Karpas-422 (cell line): ENCODE measurements around the gene FKTN. TPM values are rescaled to one million over a fixed set of nuclear protein-coding genes. Genes with fewer than 3 reads are reported as not detected.
"Not testable (repeated sequence)": the region's sequence is repeated elsewhere in the genome, so short reads cannot be mapped to it uniquely, and the experiment has no call there.

Experiments
- DNase-seq: peaks from one replicate; pipeline ENCODE4 v3.0.0-alpha.2; 2015
- H2AFZ ChIP-seq: fragments of 200-600 bp; sonication (generic); 2 replicates; pipeline ENCODE4 v1.6.1; 2014; ENCODE audit warnings: antibody characterized with exemption, low read length, mixed read lengths
- H3K27ac ChIP-seq: fragments of 200-600 bp; sonication (generic); 2 replicates; pipeline ENCODE4 v1.5.1; 2014; ENCODE audit warnings: mild to moderate bottlenecking, low read length, moderate library complexity
- H3K27me3 ChIP-seq: fragments of 200-600 bp; sonication (generic); 2 replicates; pipeline ENCODE4 v1.6.1; 2014; ENCODE audit warnings: low read length, mixed read lengths
- H3K36me3 ChIP-seq: fragments of 200-600 bp; sonication (generic); 2 replicates; pipeline ENCODE4 v1.6.1; 2014; ENCODE audit warnings: low read length, mixed read lengths; ENCODE audit not compliant: insufficient read depth
- H3K4me1 ChIP-seq: fragments of 200-600 bp; sonication (generic); 2 replicates; pipeline ENCODE4 v1.6.1; 2014; ENCODE audit warnings: mild to moderate bottlenecking, low read length, mixed read lengths
- H3K4me2 ChIP-seq: fragments of 200-600 bp; sonication (generic); 2 replicates; pipeline ENCODE4 v1.6.1; 2014; ENCODE audit warnings: low read length, low read depth, mild to moderate bottlenecking; ENCODE audit not compliant: poor library complexity, severe bottlenecking
- H3K4me3 ChIP-seq: fragments of 200-600 bp; sonication (generic); 2 replicates; pipeline ENCODE4 v1.5.1; 2014; ENCODE audit warnings: mild to moderate bottlenecking, antibody characterized with exemption, low read length, mixed read lengths
- H3K79me2 ChIP-seq: fragments of 200-600 bp; sonication (generic); 2 replicates; pipeline ENCODE4 v1.6.1; 2014; ENCODE audit warnings: mild to moderate bottlenecking, low read length, mixed read lengths
- H3K9ac ChIP-seq: fragments of 200-600 bp; sonication (generic); 2 replicates; pipeline ENCODE4 v1.6.0; 2014; ENCODE audit warnings: low read length
- H3K9me2 ChIP-seq: fragments of 200-600 bp; sonication (generic), shearing (Covaris generic); replicated peaks from 2 replicates; pipeline ENCODE4 v1.6.0; 2014; ENCODE audit warnings: mild to moderate bottlenecking, low read length, moderate library complexity; ENCODE audit not compliant: insufficient read depth
- H3K9me3 ChIP-seq: fragments of 300-700, 200-600 bp; sonication (generic); 2 replicates; pipeline ENCODE4 v1.6.1; 2014; ENCODE audit warnings: low read length, mixed read lengths
- H4K20me1 ChIP-seq: fragments of 200-600 bp; sonication (generic); 2 replicates; pipeline ENCODE4 v1.6.1; 2014; ENCODE audit warnings: mild to moderate bottlenecking, antibody characterized with exemption, low read length, low read depth; ENCODE audit not compliant: insufficient read depth
- total RNA-seq: library from RNA; depleted of rRNA; stranded (reverse); fragments of >200 nt; shearing (Covaris generic); gene quantifications from 2 replicates; pipeline ENCODE4 v1.2.3, GENCODE V29; 2014; ENCODE audit warnings: low replicate concordance

The FKTN gene
- total RNA-seq, 1 experiment from 2014 or later: 22.0 TPM

DNA sequence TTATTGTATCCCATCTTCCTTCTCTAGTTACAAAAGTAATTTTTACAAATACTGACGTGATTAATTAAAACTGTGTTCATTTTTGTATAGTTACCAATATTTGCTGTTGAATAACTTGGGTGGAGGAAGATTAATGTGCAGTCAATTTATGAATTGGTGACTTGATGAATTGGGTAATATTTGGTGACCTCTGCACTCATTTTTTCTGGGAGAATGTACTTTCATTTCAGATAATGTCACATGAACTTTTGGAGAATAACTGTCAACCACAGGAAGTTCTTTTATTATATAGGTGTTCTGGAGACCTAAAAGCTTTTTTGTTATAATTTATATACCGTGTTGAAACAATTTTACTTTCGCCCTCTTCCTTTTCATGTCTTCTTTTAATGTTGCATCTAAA is 26.4 kb upstream of the FKTN start:
- DNase-seq: no peak
- peaks cover 23% of the 10 kb centered on the region for H3K4me1 ChIP-seq
- H3K27me3 ChIP-seq: no peaks in the 10 kb centered on the region
- H3K4me2 ChIP-seq: no peak overlapping the region
- H3K9me2 ChIP-seq: no peaks in the 10 kb centered on the region
- H3K36me3 ChIP-seq: no peaks in the 10 kb centered on the region
- H3K4me3 ChIP-seq: no peak overlapping the region
- H3K9me3 ChIP-seq: no peaks in the 10 kb centered on the region
- no peak overlapping the region for H2AFZ ChIP-seq
- H3K27ac ChIP-seq: no peak overlapping the region
- no peaks in the 10 kb centered on the region for H4K20me1 ChIP-seq
- no peak overlapping the region for H3K9ac ChIP-seq
- no peaks in the 10 kb centered on the region for H3K79me2 ChIP-seq

DNA sequence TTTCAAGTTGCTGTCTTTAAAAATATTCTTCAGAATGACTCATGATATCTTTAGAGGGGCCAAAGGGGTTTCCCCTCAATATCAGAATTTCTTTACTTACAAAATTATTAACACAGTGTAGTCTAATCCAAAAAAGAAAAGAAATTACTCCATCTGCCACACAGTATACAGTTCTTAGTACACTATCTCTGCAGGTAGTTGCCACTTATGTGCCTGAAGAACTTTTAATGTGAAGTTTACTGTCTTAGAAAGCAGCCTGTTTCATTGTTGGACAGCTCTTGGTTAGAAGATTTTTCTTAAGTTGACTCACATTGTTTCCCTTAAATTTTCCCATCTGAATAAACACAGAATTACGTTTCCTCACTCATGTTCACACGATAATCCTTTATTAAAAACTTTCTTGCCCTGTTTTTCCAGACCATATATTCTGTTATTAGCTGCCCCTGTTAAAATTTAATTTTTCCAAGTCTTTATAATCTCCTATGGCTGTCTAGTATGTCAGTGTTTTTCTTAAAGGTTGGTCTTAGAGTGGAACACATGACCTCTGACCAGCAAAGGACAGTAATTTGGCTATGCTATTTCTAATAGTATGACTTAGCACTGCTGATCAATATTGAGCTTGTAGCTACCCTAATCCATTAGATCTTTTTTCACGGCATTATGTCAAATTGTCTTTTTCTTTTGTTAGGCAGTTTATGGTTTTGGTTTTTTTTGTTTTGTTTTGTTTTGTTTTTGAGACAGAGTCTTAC is 21.8 kb upstream of the FKTN start:
- no peaks in the 10 kb centered on the region for H3K27me3 ChIP-seq
- H2AFZ ChIP-seq: no peak overlapping the region
- no peaks in the 10 kb centered on the region for H4K20me1 ChIP-seq
- no peak overlapping the region for H3K4me3 ChIP-seq
- no peaks in the 10 kb centered on the region for H3K36me3 ChIP-seq
- no peaks in the 10 kb centered on the region for H3K79me2 ChIP-seq
- no peak overlapping the region for H3K4me2 ChIP-seq
- no peak for DNase-seq
- no peaks in the 10 kb centered on the region for H3K9me2 ChIP-seq
- H3K9ac ChIP-seq: no peak overlapping the region
- peaks cover 18% of the 10 kb centered on the region for H3K4me1 ChIP-seq
- no peaks in the 10 kb centered on the region for H3K9me3 ChIP-seq
- no peak overlapping the region for H3K27ac ChIP-seq

GRCh38 chr9:105539452-105539851 is 18.5 kb upstream of the FKTN start:
- no peaks in the 10 kb centered on the region for H3K79me2 ChIP-seq

DNA sequence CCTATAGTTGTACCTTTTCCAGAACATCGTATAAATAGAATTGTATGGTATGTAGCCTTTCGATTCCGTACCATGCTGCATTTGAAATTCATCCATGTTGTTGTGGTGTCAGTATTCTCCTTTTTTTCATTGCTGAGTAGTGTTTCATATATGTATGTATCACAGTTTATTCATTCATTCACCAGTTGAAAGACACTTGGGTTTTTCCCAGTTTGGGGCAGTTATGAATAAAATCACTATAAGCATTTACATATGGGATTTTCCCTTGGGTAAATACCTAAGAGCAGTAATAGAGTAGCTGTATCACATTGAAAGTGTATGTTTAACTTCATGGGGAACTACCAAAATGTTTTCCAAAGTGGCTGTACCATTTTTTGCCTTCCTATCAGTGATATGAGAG is 16.1 kb upstream of the FKTN start:
- H3K4me3 ChIP-seq: no peak overlapping the region
- DNase-seq: no peak

More at GRCh38 chr9:105539452-105539851, 18.5 kb upstream of the FKTN start:
- Histone ChIP-seq H3K4me1 (no peaks in the 10 kb centered on the region), H3K9ac (no peak overlapping the region), H2AFZ (no peak overlapping the region), H4K20me1 (no peaks in the 10 kb centered on the region), H3K9me2 (no peaks in the 10 kb centered on the region), H3K4me2 (no peak overlapping the region), H3K36me3 (no peaks in the 10 kb centered on the region), H3K27ac (no peak overlapping the region), H3K4me3 (no peak overlapping the region), H3K9me3 (no peaks in the 10 kb centered on the region), H3K27me3 (no peaks in the 10 kb centered on the region)
- DNase-seq: peak; percentile 59

GRCh38 chr9:105554042-105554441 is 3.9 kb upstream of the FKTN start:
- no peaks in the 10 kb centered on the region for H3K36me3 ChIP-seq
- H3K79me2 ChIP-seq: peaks cover 9% of the 10 kb centered on the region
- H3K9ac ChIP-seq: no peak overlapping the region
- no peaks in the 10 kb centered on the region for H3K9me2 ChIP-seq
- no peaks in the 10 kb centered on the region for H3K27me3 ChIP-seq
- no peak overlapping the region for H3K4me3 ChIP-seq
- H2AFZ ChIP-seq: no peak overlapping the region
- H4K20me1 ChIP-seq: no peaks in the 10 kb centered on the region
- no peak overlapping the region for H3K4me2 ChIP-seq
- peaks cover 13% of the 10 kb centered on the region for H3K4me1 ChIP-seq
- H3K9me3 ChIP-seq: no peaks in the 10 kb centered on the region
- H3K27ac ChIP-seq: no peak overlapping the region
- DNase-seq: no peak

More for the DNA sequence above, 16.1 kb upstream of the FKTN start:
- Histone ChIP-seq H2AFZ (no peak overlapping the region), H3K9ac (no peak overlapping the region), H3K4me2 (no peak overlapping the region), H3K4me1 (no peaks in the 10 kb centered on the region), H4K20me1 (no peaks in the 10 kb centered on the region), H3K36me3 (no peaks in the 10 kb centered on the region), H3K27ac (no peak overlapping the region), H3K27me3 (no peaks in the 10 kb centered on the region), H3K9me3 (no peaks in the 10 kb centered on the region), H3K79me2 (no peaks in the 10 kb centered on the region), H3K9me2 (no peaks in the 10 kb centered on the region)

DNA sequence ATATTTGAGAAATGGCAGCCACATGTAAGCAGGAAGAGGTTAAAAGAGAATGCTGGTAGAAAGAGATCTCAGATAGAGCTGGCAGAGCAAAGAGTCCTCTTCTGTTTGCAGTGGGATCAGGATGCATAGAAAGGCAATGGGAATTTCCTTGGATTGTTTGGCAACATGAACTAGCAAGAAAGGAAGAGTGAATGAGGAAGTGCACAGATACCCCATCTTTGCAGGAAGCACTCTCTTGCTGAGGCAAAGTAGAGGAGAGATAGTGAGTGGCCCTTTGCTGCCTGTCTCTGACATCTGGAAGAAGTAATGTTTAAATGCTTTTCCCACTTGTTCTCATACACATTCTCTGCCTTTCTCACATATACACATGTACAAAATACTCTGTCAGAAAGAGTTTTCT is 14.5 kb downstream of the FKTN start:
- H3K9me3 ChIP-seq: no peaks in the 10 kb centered on the region
- DNase-seq: no peak
- H3K9me2 ChIP-seq: no peaks in the 10 kb centered on the region
- H3K27me3 ChIP-seq: no peaks in the 10 kb centered on the region
- H4K20me1 ChIP-seq: no peaks in the 10 kb centered on the region
- H3K9ac ChIP-seq: no peak overlapping the region
- H3K4me1 ChIP-seq: no peaks in the 10 kb centered on the region; the same call in 1 of the 2 replicates
- peaks cover 8% of the 10 kb centered on the region for H3K36me3 ChIP-seq
- H3K79me2 ChIP-seq: no peaks in the 10 kb centered on the region
- H2AFZ ChIP-seq: no peak overlapping the region
- H3K27ac ChIP-seq: no peak overlapping the region
- H3K4me2 ChIP-seq: no peak overlapping the region
- H3K4me3 ChIP-seq: no peak overlapping the region

- H3K9me2 ChIP-seq, H3K79me2 ChIP-seq, H4K20me1 ChIP-seq, H2AFZ ChIP-seq, H3K4me1 ChIP-seq, H3K27me3 ChIP-seq, H3K36me3 ChIP-seq, H3K4me2 ChIP-seq, H3K27ac ChIP-seq, H3K9me3 ChIP-seq, H3K9ac ChIP-seq, DNase-seq, H3K4me3 ChIP-seq: not testable (repeated sequence)
These were observed 22.0 kb downstream of the FKTN start for GRCh38 chr9:105579952-105580351.

- not testable (repeated sequence) for H2AFZ ChIP-seq, H3K36me3 ChIP-seq, H3K4me1 ChIP-seq, H3K79me2 ChIP-seq, H3K27ac ChIP-seq, H3K9me2 ChIP-seq, DNase-seq, H3K27me3 ChIP-seq, H3K4me2 ChIP-seq, H4K20me1 ChIP-seq, H3K9ac ChIP-seq, H3K9me3 ChIP-seq, H3K4me3 ChIP-seq
These were observed 23.6 kb downstream of the FKTN start for GRCh38 chr9:105581550-105581949.
